GM21390 (cell line): ENCODE measurements around the gene CNOT1.

Experiments
- ATAC-seq: cut with Tn5 transposase; IDR thresholded peaks from one replicate; pipeline ENCODE4 v1.9.1; 2021; ENCODE audit not compliant: unreplicated experiment

The CNOT1 gene

DNA sequence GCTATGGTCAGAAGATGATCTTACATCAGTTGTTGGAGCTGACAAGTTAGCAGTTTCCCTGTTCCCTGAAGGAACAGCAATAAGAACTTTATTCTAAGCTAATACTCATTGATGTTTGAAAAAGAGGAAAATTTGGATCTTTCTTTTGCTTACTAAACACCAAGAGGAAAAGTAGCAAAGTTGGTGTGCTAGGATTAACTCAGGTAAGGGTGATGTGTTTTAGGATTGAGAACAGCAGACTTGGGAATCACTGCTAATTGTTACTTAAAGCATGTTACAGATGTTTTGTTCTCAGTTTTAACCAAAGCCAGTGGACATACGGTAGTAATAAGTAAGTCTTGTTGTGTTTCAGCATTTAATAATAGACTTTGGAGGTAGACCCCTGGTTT, 110.7 kb downstream of the CNOT1 start:
- ATAC-seq, result no peak

GRCh38 chr16:58518083-58518979, 111.3 kb downstream of the CNOT1 start:
- ATAC-seq, result peak; percentile 40

GRCh38 chr16:58516768-58517107, 112.9 kb downstream of the CNOT1 start:
- no peak for ATAC-seq

DNA sequence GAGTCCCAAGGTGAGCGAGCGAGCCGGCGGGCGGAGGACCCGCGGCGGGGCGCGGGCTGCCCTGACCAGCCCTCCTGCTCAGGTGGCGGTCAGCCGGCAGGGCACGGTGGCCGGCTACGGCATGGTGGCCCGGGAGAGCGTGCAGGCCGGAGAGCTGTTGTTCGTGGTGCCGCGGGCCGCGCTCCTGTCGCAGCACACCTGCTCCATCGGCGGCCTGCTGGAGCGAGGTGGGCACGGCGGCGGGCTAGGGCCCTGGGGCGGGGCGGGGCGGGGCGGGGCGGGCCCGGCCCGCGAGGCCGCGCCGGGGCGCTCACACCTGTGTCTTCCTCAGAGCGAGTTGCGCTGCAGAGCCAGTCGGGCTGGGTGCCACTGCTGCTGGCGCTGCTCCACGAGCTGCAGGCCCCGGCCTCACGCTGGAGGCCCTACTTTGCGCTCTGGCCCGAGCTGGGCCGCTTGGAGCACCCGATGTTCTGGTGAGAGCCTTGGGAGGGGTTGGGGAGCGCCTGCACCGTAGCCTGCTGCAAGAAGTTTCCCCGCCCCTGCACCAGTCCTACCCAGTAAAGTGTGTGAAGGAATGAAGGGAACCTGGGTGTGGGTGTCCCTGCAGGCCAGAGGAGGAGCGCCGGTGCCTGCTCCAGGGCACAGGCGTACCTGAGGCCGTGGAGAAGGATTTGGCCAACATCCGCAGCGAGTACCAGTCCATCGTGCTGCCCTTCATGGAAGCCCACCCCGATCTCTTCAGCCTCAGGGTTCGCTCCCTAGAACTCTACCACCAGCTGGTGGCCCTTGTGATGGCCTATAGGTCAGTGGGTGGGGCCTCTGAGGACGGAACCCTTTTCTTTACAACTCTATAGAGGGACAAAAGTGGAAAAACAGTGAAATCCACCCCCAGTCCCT, 113.5 kb downstream of the CNOT1 start:
- peak; percentile 28 for ATAC-seq

DNA sequence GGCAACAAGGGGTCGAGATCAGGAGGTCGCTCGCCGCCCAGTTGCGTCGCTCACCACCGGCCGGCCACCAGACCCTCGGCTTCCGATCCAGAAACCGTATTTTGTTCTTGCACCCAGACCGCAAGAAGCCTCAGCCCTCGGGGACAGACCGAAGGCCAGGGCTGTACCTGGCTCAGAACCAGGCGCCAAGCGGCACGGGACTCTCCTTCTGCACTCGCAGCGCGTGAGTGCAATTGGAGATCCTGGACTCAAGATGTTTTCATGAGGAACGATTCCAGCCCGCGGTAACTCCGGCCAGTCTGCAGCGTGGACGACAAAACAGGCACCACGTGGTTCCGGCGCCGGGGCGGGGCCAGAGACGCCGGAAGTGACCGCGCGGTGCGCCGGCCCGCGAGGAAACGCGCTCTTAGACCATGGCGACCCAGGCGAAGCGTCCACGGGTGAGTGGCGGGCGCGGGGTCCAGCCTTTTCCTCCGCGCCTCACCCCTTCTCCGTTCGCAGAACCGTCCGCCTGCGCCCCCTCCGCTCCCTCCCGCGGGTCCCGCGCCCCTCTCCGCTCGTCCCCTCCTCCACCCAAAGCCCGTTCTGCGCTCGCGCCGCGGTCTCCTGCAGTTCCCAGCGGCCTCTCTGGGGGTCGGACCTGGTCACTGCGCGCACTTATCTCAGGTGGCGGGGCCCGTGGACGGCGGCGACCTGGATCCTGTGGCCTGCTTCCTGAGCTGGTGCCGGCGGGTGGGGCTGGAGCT, 114.3 kb downstream of the CNOT1 start, which contains the start of gene SETD6:
Gene SETD6, plus strand, starts transcription at position 393 of the 746 bp plus-strand sequence. Its CDS starts 21 bp downstream, at position 414.
- ATAC-seq, result peak; percentile 66

DNA sequence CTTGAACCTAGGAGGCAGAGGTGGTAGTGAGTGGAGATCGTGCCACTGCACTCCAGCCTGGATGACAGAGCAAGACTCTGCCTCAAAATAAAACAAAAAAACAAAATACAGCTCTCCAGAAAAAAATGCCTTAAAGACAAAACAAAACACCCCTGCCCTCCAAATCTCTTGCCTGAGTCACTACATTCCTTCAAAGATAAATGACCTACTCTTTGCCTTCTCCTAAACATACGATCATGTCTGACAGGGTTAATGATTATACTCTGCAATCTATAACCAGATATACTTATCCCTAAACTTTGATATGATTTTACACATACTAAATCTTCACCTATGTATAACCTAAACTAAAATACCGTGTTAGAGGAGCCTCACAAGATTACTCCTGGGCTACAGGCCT, 115.8 kb downstream of the CNOT1 start:
- no peak for ATAC-seq

GRCh38 chr16:58511933-58512815, 117.5 kb downstream of the CNOT1 start:
- peak; percentile 35 for ATAC-seq

- no peak for ATAC-seq
Measured at GRCh38 chr16:58510776-58511628, 118.6 kb downstream of the CNOT1 start.

DNA sequence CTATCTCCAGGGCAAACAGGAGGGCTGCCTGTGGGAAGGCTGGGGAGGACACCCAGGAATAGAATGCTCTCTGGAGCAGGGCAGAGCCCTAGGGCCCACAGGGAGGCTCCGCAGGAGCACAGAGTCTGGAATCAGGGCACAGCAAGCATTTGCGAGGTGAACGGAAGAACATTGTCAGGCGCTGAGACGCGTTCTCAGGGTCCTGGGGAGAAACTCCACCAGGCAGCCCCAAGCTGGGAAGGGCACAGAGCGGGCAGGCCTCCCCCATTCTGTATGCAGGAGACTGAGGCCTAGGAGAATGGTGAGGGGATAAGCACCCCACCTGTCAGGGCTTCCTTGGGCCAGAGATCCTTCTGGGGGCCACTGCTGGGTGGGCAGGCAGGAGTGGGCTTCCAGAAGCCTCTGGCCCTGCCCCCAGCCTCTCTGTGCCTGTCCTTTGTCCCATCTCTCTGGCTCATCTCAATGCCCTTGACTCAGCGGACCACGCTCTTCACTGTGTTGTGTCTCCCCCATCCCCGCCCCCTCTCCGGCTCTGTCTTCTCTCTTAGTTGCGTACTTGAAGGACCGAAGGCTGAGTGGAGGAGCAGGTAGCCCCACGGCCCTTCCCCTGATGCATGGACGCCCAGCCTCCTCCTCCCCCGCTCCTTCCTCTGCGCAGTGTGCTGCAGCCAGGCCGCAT, 119.4 kb downstream of the CNOT1 start:
- ATAC-seq, result no peak

DNA sequence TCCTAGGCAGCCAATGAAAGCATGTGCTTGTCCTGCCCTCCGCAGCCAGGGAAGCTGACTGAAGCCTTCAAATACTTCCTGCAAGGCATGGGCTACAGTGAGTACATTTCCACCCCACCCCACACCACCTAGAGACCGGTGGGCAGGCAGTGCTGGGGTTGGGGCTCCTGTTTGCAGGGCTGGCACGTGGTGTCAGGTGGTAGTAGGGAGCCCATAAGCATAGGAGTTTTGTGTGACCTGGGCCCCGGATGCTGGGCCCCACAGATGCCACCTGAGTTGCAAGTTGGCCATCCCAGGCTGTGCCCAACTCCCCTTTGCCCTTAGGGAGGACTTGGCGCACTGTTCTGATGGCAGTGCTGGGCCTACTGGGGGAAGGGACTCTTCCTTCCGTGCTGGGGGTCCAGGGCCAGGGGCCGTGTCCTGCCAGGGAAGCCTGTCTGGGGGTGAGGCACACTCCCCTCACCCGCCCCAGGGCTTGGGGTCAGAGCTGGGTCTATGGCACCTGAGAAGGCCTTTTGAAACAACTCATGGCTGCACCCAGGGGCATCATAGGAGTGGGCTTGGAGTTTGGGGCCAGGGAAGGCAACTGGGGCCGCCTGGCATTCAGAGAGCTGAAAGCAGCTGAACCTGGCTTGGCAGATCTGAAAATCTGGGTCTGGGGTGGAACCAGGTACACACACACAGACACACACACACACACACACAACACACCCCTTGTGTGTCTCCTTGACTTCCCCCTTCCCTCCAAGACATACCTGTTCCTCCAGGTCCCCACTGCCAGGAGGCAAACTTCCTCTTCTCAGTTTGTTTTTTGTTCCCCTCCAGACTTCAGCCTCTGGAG, 120.2 kb downstream of the CNOT1 start:
- ATAC-seq, result no peak

DNA sequence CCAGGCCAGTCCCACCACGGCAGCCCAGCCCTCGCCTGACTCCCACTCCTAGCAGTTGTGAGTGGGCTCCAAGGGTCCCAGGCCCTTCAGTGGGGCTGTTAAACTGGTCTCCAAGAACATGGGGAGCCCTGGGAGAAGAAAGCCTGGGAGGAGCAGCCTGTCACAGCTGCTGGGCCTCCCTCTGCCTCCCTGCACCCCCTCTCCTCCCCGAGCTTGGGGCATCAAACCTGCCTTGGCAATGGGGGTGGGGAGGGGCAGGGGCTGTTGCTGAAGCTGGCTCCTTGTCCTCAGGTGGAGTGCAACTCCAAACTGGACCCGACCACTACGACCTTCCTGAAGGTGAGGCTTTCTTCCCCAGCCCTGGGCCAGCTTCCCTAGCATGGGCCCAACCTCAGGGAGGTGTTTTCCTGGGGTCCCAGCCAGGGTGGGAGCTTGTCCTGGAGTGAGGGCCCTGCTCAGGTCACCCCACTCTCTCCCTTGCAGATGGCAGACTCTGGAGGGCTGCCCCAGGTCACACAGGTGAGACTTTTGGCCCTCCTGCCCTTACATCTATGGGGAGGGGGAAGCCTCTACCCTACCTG, 120.9 kb downstream of the CNOT1 start:
- ATAC-seq, result no peak

DNA sequence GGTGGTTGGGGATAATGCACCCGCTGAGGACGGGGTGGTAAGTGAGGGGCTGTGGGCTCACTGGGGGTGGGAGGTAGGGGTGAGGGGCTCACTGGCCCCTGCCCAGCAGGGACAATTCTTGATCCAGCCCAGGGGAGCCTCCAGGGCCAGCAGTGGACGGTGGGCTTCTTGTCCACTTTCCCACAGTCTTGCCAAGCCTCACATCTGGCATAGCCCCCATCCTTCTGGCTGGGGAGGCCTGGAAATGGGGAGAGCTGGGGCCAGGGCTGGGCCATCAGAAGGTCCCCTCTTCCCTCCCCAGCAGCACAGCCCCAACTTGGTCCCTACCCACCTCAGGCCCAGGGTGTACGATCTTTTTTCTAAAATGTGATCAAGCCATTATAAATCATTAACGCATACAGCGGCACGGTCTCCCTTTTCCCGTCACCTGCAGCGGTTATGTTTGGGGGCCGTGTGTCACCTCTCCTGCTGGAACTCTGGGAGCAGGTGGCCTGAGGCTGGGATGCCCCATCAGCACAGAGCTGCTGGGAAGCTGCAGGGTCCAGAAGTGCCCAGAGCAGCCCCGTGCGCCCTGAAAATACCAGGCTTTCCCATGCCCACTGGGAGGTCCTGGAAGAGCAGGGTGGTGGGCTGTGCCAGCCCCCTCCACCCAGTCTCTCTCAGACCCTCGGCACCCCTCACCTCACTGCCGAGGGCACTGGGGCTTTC, 121.5 kb downstream of the CNOT1 start:
- ATAC-seq, result no peak

DNA sequence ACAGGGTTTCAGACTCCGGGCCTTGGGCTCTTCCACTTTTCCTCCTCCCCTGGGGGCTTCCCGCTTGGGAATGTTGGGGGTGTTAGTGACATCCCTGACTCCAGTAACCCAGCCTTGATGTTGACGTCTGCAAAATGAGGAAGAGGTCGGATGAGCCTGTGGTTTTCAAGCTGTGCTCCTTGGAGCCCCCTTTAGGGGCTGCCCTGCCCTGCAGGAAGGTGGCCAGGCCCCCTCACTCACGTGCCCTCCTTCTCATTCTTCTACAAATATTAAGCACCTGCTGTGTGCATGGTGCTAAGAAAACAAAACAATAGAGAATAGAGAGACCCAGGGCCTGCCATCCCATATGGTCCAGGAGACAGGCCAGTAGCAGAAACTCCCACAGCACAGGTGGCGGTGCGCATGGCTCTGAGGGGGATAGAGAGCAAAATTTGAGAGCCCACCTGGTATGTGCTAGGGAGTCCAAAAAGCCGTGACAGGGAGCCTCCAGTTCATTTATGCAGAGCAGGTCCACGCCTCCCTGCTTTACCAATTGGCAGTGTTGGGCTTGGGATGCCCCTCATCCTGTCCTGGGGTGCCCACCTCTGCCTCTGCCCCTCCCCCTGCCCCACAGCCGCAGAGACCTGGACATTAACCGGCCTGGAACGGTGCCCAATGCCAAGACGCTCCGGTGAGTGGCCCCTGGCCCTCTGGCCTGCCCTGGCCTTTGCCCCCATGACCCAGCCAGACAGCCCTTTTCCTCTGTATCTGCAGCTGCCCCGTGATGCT, 122.2 kb downstream of the CNOT1 start:
- no peak for ATAC-seq

- no peak for ATAC-seq
Measured at GRCh38 chr16:58506241-58507194, 123.1 kb downstream of the CNOT1 start.
